Adrenal gland (tissue), 5 donors: Measurements from ENCODE around the gene EEF1AKMT4.

Experiments used
- CTCF ChIP-seq, 6 experiments: fragments of 450-650 bp in 4 of 6; fragments of 200-600 bp in 2 of 6; sonication (generic) in 1 of 6; IDR thresholded peaks; 1 replicate in 5 of 6; 2 replicates in 1 of 6; pipeline versions ENCODE4 v1.5.1 to v1.8.0; 2016 to 2021; ENCODE audit warnings: antibody characterized with exemption in 6 of 6, mild to moderate bottlenecking in 2 of 6, moderate library complexity in 1 of 6
- POLR2A ChIP-seq, 2 donors: fragments of 450-650 bp; IDR thresholded peaks; one replicate each; pipeline ENCODE4 v1.6.1; 2017; ENCODE audit warnings: antibody characterized with exemption in 2 of 2, mild to moderate bottlenecking in 2 of 2, moderate library complexity in 1 of 2
- donor health status: DM: no; HTN: no; CAD: no.

- TF ChIP-seq POLR2A (IDR thresholded peaks at IDR 0.05) (no peak), CTCF (IDR thresholded peaks at IDR 0.05) (no peak)
Observed at GRCh38 chr3:184211297-184211696, 38.2 kb upstream of the EEF1AKMT4 start.
